Kidney epithelial cell (primary cell): ENCODE results near the gene POLR1F. TPM values are rescaled to one million over a fixed set of nuclear protein-coding genes. Genes with fewer than 3 reads are reported as not detected.

Experiments
- DNase-seq: peaks from one replicate; pipeline ENCODE4 v3.0.0-alpha.2; 2010; ENCODE audit warnings: low read depth
- H3K27me3 ChIP-seq: 2 replicates; pipeline ENCODE4 v1.6.0; 2011; ENCODE audit warnings: low read length; ENCODE audit not compliant: control insufficient read depth, insufficient read depth
- H3K36me3 ChIP-seq: 2 replicates; pipeline ENCODE4 v1.5.1; 2011; ENCODE audit warnings: low read length; ENCODE audit not compliant: control insufficient read depth, insufficient read depth
- H3K4me3 ChIP-seq: 2 replicates; pipeline ENCODE4 v1.5.1; 2011; ENCODE audit warnings: low read depth, mild to moderate bottlenecking, control low read depth, low read length
- CTCF ChIP-seq: IDR thresholded peaks from 2 replicates; pipeline ENCODE4 v1.5.1; 2011; ENCODE audit warnings: mild to moderate bottlenecking, moderate library complexity, low read length, control low read depth, inconsistent platforms; ENCODE audit not compliant: insufficient read depth, poor library complexity, severe bottlenecking
- total RNA-seq: library from RNA; depleted of rRNA; stranded (reverse); fragments of >200 nt; gene quantifications from 2 replicates; pipeline ENCODE4 v1.2.3, GENCODE V29; 2015

The POLR1F gene
- total RNA-seq, 1 donor from 2014 or later, result 22.5 TPM

DNA sequence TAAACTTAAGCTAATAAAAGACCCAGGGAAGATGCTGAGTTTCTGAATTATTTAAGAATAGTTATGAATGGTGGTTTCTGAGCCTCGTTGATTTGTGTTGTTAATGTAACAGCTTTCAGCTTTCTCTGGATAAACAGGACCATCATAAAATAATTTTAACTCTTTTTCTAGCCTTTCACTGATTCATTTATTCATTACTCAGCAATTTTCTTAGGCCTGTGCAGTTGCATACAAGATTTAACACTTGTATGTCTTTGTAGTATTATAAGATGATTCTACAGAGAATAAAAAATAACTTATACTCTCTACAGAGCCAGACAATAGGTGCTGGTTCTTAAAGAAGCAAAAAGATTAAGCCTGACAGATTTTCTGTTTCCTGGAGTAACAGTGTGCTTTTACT, 35.2 kb upstream of the POLR1F start:
- DNase-seq, result no peak
- no peak for TF ChIP-seq CTCF
- Histone ChIP-seq H3K36me3 (no peaks in the 10 kb centered on the region), H3K27me3 (no peaks in the 10 kb centered on the region), H3K4me3 (no peak overlapping the region)

GRCh38 chr7:19728716-19729115, 19.9 kb upstream of the POLR1F start:
- no peaks in the 10 kb centered on the region for H3K36me3 ChIP-seq
- DNase-seq, result no peak
- H3K4me3 ChIP-seq, result no peak overlapping the region
- TF ChIP-seq CTCF, result no peak
- H3K27me3 ChIP-seq, result no peaks in the 10 kb centered on the region

DNA sequence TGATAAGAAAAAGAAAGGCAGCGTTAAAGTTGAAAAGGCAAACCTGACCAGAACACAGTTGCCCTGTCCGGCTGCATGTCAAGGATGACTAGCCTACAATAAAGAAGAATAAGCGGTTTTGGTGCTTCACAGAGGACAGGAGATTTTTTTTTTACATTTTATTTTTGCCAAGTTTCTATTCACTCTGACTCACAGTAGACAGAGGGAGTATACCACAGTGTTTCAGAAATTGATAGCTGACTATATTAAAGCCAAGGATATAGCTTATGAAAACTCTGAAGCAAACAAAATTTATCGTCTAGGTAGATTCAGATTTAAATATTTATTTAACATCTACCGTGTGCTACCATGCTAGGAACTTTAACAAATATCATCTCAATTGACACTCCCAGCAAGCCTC, 16.9 kb upstream of the POLR1F start:
- DNase-seq, result no peak
- no peak for TF ChIP-seq CTCF
- no peaks in the 10 kb centered on the region for H3K27me3 ChIP-seq
- H3K4me3 ChIP-seq, result no peak overlapping the region
- no peaks in the 10 kb centered on the region for H3K36me3 ChIP-seq

DNA sequence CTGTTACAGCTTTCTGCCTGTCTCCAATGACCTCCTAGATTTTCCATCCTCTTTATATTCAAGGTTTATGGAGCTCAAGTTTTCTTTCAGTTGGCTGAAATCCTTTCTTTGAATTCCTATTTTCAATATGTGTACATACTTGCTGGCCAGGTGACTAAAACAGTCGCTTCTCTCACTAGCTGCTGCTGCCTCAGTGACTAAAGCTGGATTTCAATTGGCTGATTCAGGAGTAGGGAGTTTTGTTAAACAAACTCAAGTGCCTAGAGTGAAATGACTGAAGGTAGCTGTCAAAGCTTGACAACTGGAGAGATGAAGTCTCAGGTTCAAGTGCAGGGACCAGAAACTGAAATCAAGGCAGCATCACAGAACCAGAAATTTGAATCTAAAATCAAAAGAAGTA, 6.7 kb upstream of the POLR1F start:
- Histone ChIP-seq H3K36me3 (no peaks in the 10 kb centered on the region), H3K27me3 (no peaks in the 10 kb centered on the region), H3K4me3 (no peak overlapping the region)
- TF ChIP-seq CTCF, result no peak
- no peak for DNase-seq

DNA sequence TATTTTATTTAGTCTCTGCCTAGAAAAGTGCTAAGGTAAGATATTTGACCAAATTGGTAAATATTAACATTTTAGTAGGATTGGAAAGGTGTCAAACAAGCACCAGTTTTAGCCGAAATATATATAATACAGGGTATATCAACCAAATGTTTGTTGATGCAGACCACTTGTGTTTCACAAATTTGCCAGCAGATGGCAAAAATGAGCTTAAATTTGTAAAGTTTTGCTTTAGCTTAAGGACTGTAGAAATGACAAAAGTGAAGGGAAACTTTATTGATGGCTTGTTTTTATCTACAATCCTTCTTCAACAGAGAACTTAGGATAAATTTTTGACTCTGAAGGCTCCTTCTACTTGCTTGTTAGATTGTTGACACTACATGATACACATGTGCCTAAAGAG, 4.8 kb upstream of the POLR1F start:
- Histone ChIP-seq H3K27me3 (no peaks in the 10 kb centered on the region), H3K36me3 (no peaks in the 10 kb centered on the region), H3K4me3 (no peak overlapping the region)
- peak; percentile 47 for TF ChIP-seq CTCF
- DNase-seq, result peak; percentile 28

DNA sequence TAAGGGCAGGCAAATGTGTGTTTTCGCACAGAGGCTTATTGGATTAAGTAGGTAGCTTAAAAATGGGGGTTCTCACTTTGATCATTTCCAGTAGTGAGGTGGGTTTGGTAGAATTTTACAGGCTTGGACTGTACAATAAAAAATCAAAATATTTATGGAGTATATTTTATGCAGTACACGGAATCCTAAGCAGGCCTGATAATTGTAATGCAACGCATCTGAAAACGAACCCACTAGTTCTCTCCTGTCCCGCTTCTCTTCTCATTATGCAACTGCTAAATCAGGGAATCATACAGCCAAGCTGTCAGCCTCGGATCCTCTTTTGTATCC, 377 bp upstream of the POLR1F start:
- Histone ChIP-seq H3K4me3 (no peak overlapping the region), H3K27me3 (no peaks in the 10 kb centered on the region), H3K36me3 (no peaks in the 10 kb centered on the region)
- TF ChIP-seq CTCF, result no peak
- no peak for DNase-seq
